GM12873 (cell line): ENCODE results near the gene NKAIN4.

Source experiments
- CTCF ChIP-seq: IDR thresholded peaks from 2 replicates; pipeline ENCODE4 v1.5.1; 2012; ENCODE audit warnings: low read depth, mild to moderate bottlenecking, moderate library complexity, low read length, control low read depth; ENCODE audit not compliant: insufficient read depth; ENCODE audit errors: missing control alignments

NKAIN4 gene

GRCh38 chr20:63254232-63254605 is at the start of gene NKAIN4:
Gene NKAIN4 (minus strand): TSS chr20:63254463. CDS start chr20:63254450, 13 bp downstream.
- no peak for TF ChIP-seq CTCF

DNA sequence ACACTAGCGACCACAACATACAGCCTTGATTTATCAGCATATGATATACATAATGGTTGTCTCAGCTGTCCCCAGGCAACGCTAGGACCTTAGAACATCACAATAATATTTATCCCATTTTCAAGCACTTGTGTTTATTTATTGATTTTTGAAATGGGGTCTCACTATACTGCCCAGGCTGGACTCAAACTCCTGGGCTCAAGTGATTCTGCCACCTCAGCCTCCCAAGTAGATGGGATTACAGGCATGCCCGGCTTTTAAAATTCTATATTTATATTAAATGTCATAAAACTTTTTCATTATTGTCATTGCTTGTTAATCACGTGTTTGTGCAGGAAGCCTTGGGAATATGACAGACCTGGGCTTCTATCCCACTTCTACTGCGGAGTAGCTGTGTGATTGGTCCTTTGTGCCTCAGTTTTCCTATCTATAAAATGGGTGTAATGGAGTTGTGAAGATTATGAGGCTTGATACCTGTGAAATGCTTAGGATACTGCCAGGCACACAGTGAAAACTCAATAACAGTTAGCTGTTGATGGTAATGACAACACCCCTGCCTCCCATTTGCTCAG is 48.9 kb upstream of the NKAIN4 start:
- no peak for TF ChIP-seq CTCF

GRCh38 chr20:63301671-63302070 is 47.4 kb upstream of the NKAIN4 start:
- TF ChIP-seq CTCF, result no peak

DNA sequence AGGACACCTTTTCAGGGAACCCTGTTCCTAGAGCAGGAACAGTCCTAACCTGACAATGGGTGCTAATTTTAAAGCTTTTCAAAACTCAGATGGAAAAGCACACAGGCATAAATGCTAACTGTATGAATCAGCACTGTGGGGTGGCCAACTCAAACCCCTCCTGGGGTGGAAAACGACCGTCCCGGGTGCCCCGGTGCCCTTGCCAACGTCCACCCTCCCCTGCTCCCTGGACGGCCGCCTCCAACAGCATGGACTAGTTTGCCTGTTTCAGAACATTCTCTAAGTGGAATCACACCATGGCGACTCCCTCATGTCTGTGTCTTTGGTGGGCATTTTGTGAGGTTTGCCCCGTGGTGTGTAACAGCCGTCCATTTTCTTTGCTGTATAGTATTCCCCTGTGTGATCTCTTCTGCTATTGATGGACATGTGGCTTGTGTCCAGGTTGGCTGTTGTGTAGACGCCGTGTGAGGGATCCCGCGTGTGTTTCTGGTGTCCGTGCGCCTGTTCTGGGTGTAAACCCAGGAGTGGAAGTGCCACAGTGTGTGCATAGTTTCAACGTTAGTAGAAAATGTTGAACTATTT is 44.6 kb upstream of the NKAIN4 start:
- TF ChIP-seq CTCF, result no peak

DNA sequence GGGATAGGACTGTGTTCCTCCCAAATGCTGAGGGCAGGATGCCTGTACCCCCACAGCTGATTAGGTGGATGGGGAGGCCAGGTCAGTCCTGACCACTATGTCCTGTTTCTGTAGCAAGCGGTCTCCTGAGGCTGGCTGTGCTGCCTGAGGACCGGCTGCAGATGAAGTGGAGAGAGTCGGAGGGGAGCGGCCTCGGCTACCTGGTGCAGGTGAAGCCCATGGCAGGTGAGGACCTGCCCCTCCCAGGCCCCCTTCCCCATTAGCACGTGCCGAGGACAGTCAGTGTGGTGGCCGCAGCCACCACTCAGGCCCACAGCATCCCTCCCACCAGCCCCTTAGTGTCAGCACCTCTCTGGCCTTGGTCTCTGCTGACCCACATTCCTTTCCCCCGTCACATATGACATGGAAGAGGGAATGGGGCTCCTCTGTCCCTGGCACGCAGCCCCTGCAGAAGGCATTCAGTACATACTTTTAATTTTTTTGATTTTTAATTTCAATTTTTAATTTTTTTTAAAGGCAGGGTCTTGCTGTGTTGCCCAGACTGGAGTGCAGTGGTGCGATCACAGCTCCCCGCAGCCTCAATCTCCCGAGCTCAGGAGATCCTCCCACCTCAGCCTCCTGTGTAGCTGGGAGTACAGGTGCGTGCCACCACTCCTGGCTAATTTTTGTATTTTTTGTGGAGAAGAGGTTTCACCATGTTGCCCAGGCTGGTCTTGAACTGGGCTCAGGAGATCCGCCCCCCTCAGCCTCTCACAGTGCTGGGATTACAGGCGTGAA is 43.7 kb upstream of the NKAIN4 start:
- TF ChIP-seq CTCF, result no peak

GRCh38 chr20:63297371-63297781 is 43.1 kb upstream of the NKAIN4 start:
- TF ChIP-seq CTCF, result no peak

GRCh38 chr20:63296531-63297299 is 42.5 kb upstream of the NKAIN4 start:
- no peak for TF ChIP-seq CTCF
